ENCODE data around the gene ACADM.

- TF ChIP-seq CTCF (conservative IDR thresholded peaks at IDR 0.05) (no peak), EZH2 (IDR thresholded peaks at IDR 0.05; ENCODE audit: low read depth) (no peak)
Measured at GRCh38 chr1:75696000-75696399, 28.5 kb upstream of the ACADM start.
